ENCODE results near the gene ZNF32. TPM values are rescaled to one million over a fixed set of nuclear protein-coding genes. Genes with fewer than 3 reads are reported as not detected.

Gene ZNF32
- total RNA-seq, 2 donors from 2014 or later = 15.7 to 17.7 TPM

- no peak overlapping the region for H3K27ac ChIP-seq
Measured at GRCh38 chr10:43685744-43686143, 37.1 kb upstream of the ZNF32 start.

GRCh38 chr10:43684292-43684559 is 35.5 kb upstream of the ZNF32 start:
- intact Hi-C loops (cut with DNase I) = no loop called here
- no peaks in the 10 kb centered on the region for H3K9me3 ChIP-seq
- no peak for DNase-seq
- TF ChIP-seq CTCF (IDR thresholded peaks at IDR 0.05) = no peak
- H3K27me3 ChIP-seq = no peaks in the 10 kb centered on the region
- H3K4me1 ChIP-seq = no peaks in the 10 kb centered on the region
- H3K27ac ChIP-seq = no peak overlapping the region
- no peaks in the 10 kb centered on the region for H3K36me3 ChIP-seq
- no peak overlapping the region for H3K9ac ChIP-seq (ENCODE audit: low read depth in 2 of 2, low read length in 2 of 2)
- H3K4me3 ChIP-seq = no peak overlapping the region

More at GRCh38 chr10:43685744-43686143, 37.1 kb upstream of the ZNF32 start:
- TF ChIP-seq CTCF (IDR thresholded peaks at IDR 0.05) = no peak
- no peak overlapping the region for H3K4me3 ChIP-seq
- intact Hi-C loops (cut with DNase I) = loop anchor here (5.0 kb wide), 1 partner anchor 702 kb away; the partner anchor contains the start of gene CXCL12
- no peaks in the 10 kb centered on the region for H3K27me3 ChIP-seq
- H3K9me3 ChIP-seq = no peaks in the 10 kb centered on the region
- no peak for DNase-seq
- H3K9ac ChIP-seq (ENCODE audit: low read depth in 2 of 2, low read length in 2 of 2) = no peak overlapping the region
- no peaks in the 10 kb centered on the region for H3K4me1 ChIP-seq
- H3K36me3 ChIP-seq = no peaks in the 10 kb centered on the region

DNA sequence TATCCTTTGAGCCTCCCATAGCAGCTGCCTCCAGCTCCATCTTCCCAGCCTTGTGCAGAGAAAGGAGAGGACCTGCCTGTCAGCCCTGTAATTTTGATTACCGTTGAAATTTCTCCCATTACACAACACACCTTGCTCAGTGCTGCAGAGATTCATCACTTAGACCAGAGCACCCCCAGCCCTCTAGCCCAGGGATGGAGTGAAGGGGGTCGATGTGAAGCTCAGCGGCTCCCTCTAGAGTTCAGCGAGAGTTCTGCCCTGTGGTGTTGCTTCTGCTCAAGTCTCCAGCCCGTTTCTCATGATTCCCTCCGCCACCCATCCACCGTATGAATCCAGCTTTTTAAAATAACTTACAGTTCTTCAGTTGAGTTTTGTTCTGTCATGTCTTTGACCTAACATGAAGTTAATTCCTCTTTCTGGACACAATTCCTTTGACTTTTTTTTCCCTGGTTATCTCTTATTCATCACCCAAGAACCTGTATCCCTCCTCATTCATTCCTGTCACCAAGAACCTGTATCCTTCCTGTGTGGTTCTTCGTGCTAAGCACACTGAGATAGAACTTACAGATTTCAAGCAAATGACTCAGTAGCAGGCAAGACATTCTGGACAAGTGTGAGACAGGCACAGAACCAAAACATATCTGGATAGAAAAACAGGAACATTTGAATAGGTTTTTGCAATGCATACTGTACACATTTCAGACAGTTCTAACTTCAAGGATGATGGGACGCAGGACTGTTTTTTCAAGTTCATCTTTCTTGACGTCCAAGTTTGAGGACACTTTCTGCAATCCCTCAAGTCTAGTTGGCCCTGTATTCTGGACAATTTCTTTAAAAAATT is 35.0 kb upstream of the ZNF32 start:
- TF ChIP-seq CTCF (IDR thresholded peaks at IDR 0.05) = peak; percentile 19
- no peaks in the 10 kb centered on the region for H3K27me3 ChIP-seq
- no peaks in the 10 kb centered on the region for H3K36me3 ChIP-seq
- no peaks in the 10 kb centered on the region for H3K9me3 ChIP-seq
- H3K4me1 ChIP-seq = no peaks in the 10 kb centered on the region
- no peak overlapping the region for H3K9ac ChIP-seq (ENCODE audit: low read depth in 2 of 2, low read length in 2 of 2)
- no peak for DNase-seq
- H3K4me3 ChIP-seq = no peak overlapping the region
- intact Hi-C loops (cut with DNase I) = no loop called here
- H3K27ac ChIP-seq = no peak overlapping the region

DNA sequence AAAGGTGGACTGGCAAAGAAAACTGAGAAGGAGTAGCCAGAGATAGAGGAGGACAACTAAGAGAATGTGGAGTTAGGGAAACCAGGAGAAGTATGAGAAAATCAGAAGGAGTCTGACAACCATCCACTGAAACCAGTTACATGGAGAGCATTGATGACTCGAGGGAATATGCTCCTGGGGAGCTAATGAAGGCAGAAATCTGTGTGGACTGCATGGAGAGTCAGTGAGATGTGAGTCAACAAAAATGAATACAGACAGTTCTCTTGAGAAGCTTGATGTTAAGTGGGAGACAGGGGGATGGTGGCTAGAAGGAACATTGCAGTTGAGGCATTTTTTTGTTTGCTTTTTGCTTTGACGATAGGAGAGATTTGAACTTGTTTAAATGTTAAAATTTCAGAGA is 34.3 kb upstream of the ZNF32 start:
- Histone ChIP-seq H3K4me1 (no peaks in the 10 kb centered on the region), H3K36me3 (no peaks in the 10 kb centered on the region), H3K9me3 (no peaks in the 10 kb centered on the region), H3K27me3 (no peaks in the 10 kb centered on the region), H3K4me3 (no peak overlapping the region), H3K27ac (no peak overlapping the region), H3K9ac (ENCODE audit: low read depth in 2 of 2, low read length in 2 of 2) (no peak overlapping the region)
- intact Hi-C loops (cut with DNase I) = no loop called here
- TF ChIP-seq CTCF (IDR thresholded peaks at IDR 0.05) = no peak
- DNase-seq = no peak

GRCh38 chr10:43681721-43682120 is 33.0 kb upstream of the ZNF32 start:
- no peak overlapping the region for H3K27ac ChIP-seq
- no peak overlapping the region for H3K4me3 ChIP-seq
- no peaks in the 10 kb centered on the region for H3K27me3 ChIP-seq
- TF ChIP-seq CTCF (IDR thresholded peaks at IDR 0.05) = no peak
- no peaks in the 10 kb centered on the region for H3K36me3 ChIP-seq
- no peaks in the 10 kb centered on the region for H3K4me1 ChIP-seq
- no peaks in the 10 kb centered on the region for H3K9me3 ChIP-seq
- H3K9ac ChIP-seq (ENCODE audit: low read depth in 2 of 2, low read length in 2 of 2) = no peak overlapping the region
- intact Hi-C loops (cut with DNase I) = no loop called here
- DNase-seq = no peak

All from colonic mucosa (tissue), 4 donors.